Body of pancreas (tissue), 4 donors: ENCODE measurements around the gene CDH6. TPM values are rescaled to one million over a fixed set of nuclear protein-coding genes. Genes with fewer than 3 reads are reported as not detected.

Source experiments
- ATAC-seq: fragments of 150-250 bp; one replicate; pipeline ENCODE4 v1.9.1; 2016
- DNase-seq, 4 donors: peaks; one replicate each; pipeline ENCODE4 v3.0.0-alpha.2; 2019
- H3K27ac ChIP-seq, 4 donors: fragments of 200-600 bp; sonication (generic); 1 replicate in 3 of 4; 2 replicates in 1 of 4; pipeline versions ENCODE4 v1.5.1 to v1.6.1; 2016 to 2019; ENCODE audit warnings: mild to moderate bottlenecking in 1 of 4, mixed read lengths in 1 of 4, moderate library complexity in 1 of 4
- H3K27me3 ChIP-seq, 2 donors: fragments of 200-600 bp; sonication (generic); one replicate each; pipeline ENCODE4 v1.6.0; 2016; ENCODE audit warnings: mild to moderate bottlenecking in 1 of 2
- H3K36me3 ChIP-seq, 2 donors: fragments of 200-600 bp; sonication (generic); replicated peaks in 1 of 2; 2 replicates each; pipeline ENCODE4 v1.5.1; 2016; ENCODE audit warnings: low read depth in 2 of 2; ENCODE audit not compliant: insufficient read depth in 1 of 2
- H3K4me1 ChIP-seq: fragments of 200-600 bp; sonication (generic); one replicate; pipeline ENCODE4 v1.6.0; 2016
- H3K4me3 ChIP-seq, 2 donors: fragments of 200-600 bp; sonication (generic); 1 replicate in 1 of 2; 2 replicates in 1 of 2; pipeline ENCODE4 v1.5.1; 2016 to 2019
- H3K9me3 ChIP-seq, 3 donors: fragments of 200-600 bp; sonication (generic); 1 replicate in 2 of 3; 2 replicates in 1 of 3; pipeline ENCODE4 v1.5.1; 2016
- POLR2A ChIP-seq, 3 donors: fragments of 450-650 bp; IDR thresholded peaks; one replicate each; pipeline ENCODE4 v1.6.1; 2016; ENCODE audit warnings: antibody characterized with exemption in 3 of 3, mild to moderate bottlenecking in 2 of 3
- WGBS, 2 donors: methylation state at CpG; one replicate each; pipeline ENCODE4 v1.1.5; 2017; 5-methylcytosine and 5-hydroxymethylcytosine counted together
- intact Hi-C: fragments of 100-400 bp; cut with DNase I; formaldehyde crosslinking; loops from one replicate; pipeline ENCODE4 v1.15.1; 2023
- total RNA-seq, 2 donors: library from RNA; depleted of rRNA; stranded (reverse); fragments of >200 nt; gene quantifications; one replicate each; pipeline ENCODE4 v1.1.0, GENCODE V29; 2016
- TF ChIP-seq, protein P1 (sequence below), 7 experiments: fragments of 450-650 bp in 4 of 7; fragments of 200-600 bp in 3 of 7; sonication (generic) in 3 of 7; IDR thresholded peaks; one replicate each; pipeline ENCODE4 v1.5.1; 2016 to 2019; ENCODE audit warnings: antibody characterized with exemption in 7 of 7

The CDH6 gene
- total RNA-seq, 2 donors from 2014 or later = 0.78 to 0.99 TPM

DNA sequence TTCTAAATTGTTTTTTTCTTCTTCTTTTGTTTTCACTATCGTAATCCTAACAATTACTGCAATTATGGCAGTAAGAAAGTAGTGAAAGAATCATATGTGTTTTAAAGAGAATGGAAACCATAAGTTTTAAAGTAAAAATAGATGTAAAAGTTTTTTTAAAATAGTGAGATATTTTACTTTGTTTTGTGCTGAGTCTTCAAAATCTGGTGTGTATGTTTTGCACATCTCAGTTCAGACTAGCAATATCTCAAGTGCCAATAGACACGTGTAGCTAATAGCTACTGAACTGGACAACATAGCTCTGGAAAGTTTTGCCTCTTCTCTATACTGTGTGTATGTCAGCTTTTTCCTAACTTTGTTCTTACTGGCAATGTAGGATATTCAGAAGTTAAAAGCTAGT lies 45.0 kb downstream of the CDH6 start:
- TF ChIP-seq, protein P1, sequence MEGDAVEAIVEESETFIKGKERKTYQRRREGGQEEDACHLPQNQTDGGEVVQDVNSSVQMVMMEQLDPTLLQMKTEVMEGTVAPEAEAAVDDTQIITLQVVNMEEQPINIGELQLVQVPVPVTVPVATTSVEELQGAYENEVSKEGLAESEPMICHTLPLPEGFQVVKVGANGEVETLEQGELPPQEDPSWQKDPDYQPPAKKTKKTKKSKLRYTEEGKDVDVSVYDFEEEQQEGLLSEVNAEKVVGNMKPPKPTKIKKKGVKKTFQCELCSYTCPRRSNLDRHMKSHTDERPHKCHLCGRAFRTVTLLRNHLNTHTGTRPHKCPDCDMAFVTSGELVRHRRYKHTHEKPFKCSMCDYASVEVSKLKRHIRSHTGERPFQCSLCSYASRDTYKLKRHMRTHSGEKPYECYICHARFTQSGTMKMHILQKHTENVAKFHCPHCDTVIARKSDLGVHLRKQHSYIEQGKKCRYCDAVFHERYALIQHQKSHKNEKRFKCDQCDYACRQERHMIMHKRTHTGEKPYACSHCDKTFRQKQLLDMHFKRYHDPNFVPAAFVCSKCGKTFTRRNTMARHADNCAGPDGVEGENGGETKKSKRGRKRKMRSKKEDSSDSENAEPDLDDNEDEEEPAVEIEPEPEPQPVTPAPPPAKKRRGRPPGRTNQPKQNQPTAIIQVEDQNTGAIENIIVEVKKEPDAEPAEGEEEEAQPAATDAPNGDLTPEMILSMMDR (IDR thresholded peaks at IDR 0.05) = no peak
- TF ChIP-seq POLR2A (IDR thresholded peaks at IDR 0.05) = no peak
- 54 to 63% methylated on average over 2 of the region's 2 CpGs for WGBS, 2 donors
- no peaks in the 10 kb centered on the region for H3K27me3 ChIP-seq
- H3K36me3 ChIP-seq = no peaks in the 10 kb centered on the region
- H3K4me1 ChIP-seq = no peaks in the 10 kb centered on the region
- no peak overlapping the region for H3K27ac ChIP-seq
- no peak for ATAC-seq
- H3K4me3 ChIP-seq = no peak overlapping the region
- DNase-seq = no peak
- H3K9me3 ChIP-seq = no peaks in the 10 kb centered on the region
- intact Hi-C loops = no loop called here

DNA sequence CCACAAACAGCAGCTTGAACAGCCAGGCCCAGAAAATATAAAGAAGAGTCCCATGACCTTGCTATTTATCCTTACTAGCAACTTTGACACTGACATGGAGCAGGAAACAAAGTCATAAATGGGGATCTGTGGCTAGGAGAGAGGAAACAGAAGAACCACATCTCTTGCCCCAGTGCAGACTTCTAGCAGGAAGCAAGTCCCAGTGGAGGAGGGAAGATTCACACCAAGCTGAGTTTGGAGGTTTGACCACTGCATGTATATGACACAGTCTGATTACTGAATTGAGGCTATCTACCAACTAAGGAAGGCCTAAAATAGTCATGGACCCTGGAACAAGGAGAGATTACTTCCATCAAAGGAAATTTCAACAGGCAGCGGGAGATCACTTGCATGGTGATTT lies 51.4 kb downstream of the CDH6 start:
- intact Hi-C loops = no loop called here
- H3K27ac ChIP-seq = no peak overlapping the region
- no peaks in the 10 kb centered on the region for H3K4me1 ChIP-seq
- no peak overlapping the region for H3K4me3 ChIP-seq
- H3K36me3 ChIP-seq = no peaks in the 10 kb centered on the region
- ATAC-seq = no peak
- no peak for DNase-seq
- H3K27me3 ChIP-seq = no peaks in the 10 kb centered on the region
- TF ChIP-seq, protein P1 (IDR thresholded peaks at IDR 0.05) = no peak
- TF ChIP-seq POLR2A (IDR thresholded peaks at IDR 0.05) = no peak
- no peaks in the 10 kb centered on the region for H3K9me3 ChIP-seq
- WGBS, 2 donors = 89 to 100% methylated on average over 1 of the region's 1 CpG

DNA sequence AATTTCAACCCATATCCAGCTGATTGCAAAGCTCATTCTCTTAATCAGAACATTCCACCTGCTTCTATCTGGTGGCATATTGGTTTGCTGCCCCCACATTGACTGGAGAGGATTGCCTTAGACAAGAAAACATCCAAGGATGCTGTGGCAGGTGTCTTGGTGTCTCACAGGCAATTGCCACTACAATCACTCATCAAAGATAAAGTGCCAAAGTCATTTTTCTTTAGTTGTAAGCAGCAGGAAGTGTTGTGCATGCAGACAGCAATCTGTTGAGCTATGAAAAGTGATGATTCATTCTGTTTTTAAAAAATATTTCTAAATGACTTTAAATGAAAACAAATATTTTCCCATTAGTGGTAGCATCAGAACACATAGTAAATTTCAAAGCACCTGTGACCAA lies 53.9 kb downstream of the CDH6 start:
- Histone ChIP-seq H3K4me3 (no peak overlapping the region), H3K36me3 (no peaks in the 10 kb centered on the region), H3K27ac (no peak overlapping the region), H3K27me3 (no peaks in the 10 kb centered on the region), H3K4me1 (no peaks in the 10 kb centered on the region), H3K9me3 (no peaks in the 10 kb centered on the region)
- no peak for ATAC-seq
- intact Hi-C loops = no loop called here
- no peak for DNase-seq
- no peak for TF ChIP-seq POLR2A (IDR thresholded peaks at IDR 0.05)
- TF ChIP-seq, protein P1 (IDR thresholded peaks at IDR 0.05) = no peak

DNA sequence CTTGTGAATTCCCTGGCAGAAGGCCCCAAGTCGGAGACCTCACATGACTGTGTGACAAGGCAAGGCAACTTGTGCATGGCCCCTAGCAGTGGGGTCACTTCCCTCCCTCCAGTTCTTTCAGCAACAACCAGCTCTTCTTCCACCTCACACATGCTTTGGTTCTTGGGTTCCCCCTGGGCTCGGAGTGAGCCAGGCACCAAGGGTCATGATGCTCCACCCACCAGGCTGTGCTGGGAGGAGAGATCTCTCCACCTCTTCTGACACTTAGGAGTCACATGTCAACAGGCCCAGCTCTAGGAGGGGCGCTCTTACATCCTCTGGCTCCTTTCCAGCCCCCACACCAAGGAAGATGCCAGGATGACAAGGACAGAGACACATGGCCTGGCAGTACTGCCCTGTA lies 56.7 kb downstream of the CDH6 start:
- WGBS, 2 donors = 63 to 92% methylated on average over 1 to 3 of the region's 3 CpGs
- no peak for TF ChIP-seq POLR2A (IDR thresholded peaks at IDR 0.05)
- TF ChIP-seq, protein P1 (IDR thresholded peaks at IDR 0.05) = no peak
- no peaks in the 10 kb centered on the region for H3K27me3 ChIP-seq
- H3K27ac ChIP-seq = no peak overlapping the region
- DNase-seq = no peak
- no peaks in the 10 kb centered on the region for H3K36me3 ChIP-seq
- intact Hi-C loops = no loop called here
- no peak for ATAC-seq
- H3K4me1 ChIP-seq = no peaks in the 10 kb centered on the region
- no peaks in the 10 kb centered on the region for H3K9me3 ChIP-seq
- H3K4me3 ChIP-seq = no peak overlapping the region

DNA sequence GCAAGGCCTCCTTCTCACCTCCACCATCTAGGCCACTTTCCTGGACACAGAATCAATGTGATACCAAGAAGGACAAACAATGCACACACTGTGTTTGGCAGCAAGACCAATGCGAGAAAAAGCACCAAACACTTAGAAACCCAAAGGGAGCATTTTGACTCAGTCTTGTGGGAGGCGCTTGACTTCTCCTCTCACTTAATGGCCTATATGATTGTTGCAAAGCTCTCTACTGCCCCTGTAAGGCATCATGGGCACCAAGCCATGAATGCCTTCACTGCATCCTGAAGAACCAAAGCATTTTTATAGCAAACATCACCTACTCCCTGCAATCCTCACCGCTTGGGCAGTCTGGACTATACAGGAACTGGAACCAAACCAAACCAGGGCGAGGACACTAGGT lies 57.5 kb downstream of the CDH6 start:
- no peak overlapping the region for H3K27ac ChIP-seq
- no peak for ATAC-seq
- H3K36me3 ChIP-seq = no peaks in the 10 kb centered on the region
- H3K4me1 ChIP-seq = no peaks in the 10 kb centered on the region
- DNase-seq = no peak
- intact Hi-C loops = no loop called here
- H3K9me3 ChIP-seq = no peaks in the 10 kb centered on the region
- no peaks in the 10 kb centered on the region for H3K27me3 ChIP-seq
- no peak overlapping the region for H3K4me3 ChIP-seq
- no peak for TF ChIP-seq POLR2A (IDR thresholded peaks at IDR 0.05)
- TF ChIP-seq, protein P1 (IDR thresholded peaks at IDR 0.05) = no peak
- WGBS, 2 donors = 71 to 83% methylated on average over 4 of the region's 4 CpGs
